ENCODE results near the gene ACAP1.
A peak's percentile ranks its signal among the peaks of the same experiment; 100 is the strongest.

ACAP1 gene

DNA sequence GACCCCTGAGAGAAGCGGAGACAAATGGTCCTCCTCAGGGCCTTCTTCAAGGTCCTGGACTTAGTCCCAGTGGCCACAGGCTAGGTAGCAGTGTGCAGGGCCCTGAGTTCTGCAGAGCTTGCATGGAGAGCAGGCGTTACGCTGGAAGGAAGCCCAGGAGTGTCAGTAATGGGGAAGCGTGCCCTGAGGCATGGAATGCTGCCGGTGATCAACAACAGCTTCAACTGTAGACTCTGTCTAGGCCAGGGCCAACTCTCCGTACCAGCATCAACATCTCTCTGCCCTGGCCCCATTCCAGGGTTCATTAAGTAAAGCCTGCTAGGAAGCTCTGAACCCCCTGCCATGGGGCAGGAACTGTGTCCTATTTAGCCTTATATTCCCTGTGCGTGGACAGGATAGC, 44.0 kb downstream of the ACAP1 start:
- TF ChIP-seq TEAD4 (IDR thresholded peaks at IDR 0.05) (no peak), NFIC (IDR thresholded peaks at IDR 0.05) (peak; percentile 25), CREB1 (IDR thresholded peaks at IDR 0.05; ENCODE audit: low read depth) (no peak)

DNA sequence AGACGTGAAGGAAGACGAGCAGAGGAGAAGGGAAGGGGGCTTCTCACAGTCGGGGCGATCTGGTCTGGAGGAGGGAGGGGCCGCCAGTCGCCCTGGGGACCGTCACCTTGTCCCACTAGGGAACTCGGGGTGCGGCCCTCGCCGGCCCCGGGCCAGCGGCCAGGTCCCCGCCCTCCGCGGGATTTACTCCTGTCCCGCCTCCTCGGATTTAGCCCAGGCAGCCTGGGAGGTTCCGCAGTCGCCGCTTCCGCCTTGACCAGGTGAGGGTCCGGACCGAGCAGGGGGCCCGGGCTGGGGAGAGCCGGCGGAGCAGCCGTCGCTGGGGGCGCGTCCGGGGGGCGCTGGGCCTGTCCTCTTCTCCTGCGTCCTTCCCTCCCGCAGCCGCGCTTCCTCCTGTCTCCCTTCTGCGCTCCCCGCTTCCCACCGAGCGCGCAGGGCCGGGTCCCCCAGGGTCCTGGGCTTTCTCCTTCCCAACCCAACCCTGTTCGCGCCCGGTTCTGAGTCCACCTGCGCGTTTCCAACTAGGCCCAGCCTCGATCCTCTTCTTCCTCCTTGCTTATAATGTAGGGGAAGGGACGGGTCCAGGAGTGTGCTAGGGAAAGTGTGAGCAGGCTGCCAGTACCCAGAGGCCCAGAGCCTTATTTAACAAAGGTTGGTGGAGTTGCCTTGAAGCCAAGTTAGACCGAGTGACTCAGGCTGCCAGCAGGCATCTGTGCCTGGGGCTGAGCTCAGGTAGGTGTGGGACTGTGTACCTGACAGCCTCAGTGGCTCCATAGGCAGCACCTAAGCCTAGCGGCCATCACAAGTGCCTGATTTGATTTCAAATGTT, 44.7 kb downstream of the ACAP1 start, which contains the start of gene TNK1:
TNK1 (plus strand) TSS at position 235 of the 829 bp plus-strand sequence. CDS start 1,838 bp downstream, outside the sequence.
- TF ChIP-seq FOXM1 (IDR thresholded peaks at IDR 0.05; ENCODE audit: borderline replicate concordance, low read depth) (no peak), EGR1 (IDR thresholded peaks at IDR 0.05) (no peak), TCF12 (IDR thresholded peaks at IDR 0.05; ENCODE audit: low read depth) (peak; percentile 47; the same call in 1 of the 2 replicates), CREB1 (IDR thresholded peaks at IDR 0.05; ENCODE audit: low read depth) (no peak), RAD21 (IDR thresholded peaks at IDR 0.05; ENCODE audit: low read depth) (no peak), TEAD4 (IDR thresholded peaks at IDR 0.05) (no peak), NFIC (IDR thresholded peaks at IDR 0.05) (peak; percentile 36; the same call in 1 of the 2 replicates), TAF1 (IDR thresholded peaks at IDR 0.05; ENCODE audit: low read depth) (peak; percentile 79), YY1 (IDR thresholded peaks at IDR 0.05; ENCODE audit: low read depth) (0 out of 2 replicates have a peak, but pooled peaks have one; percentile 12), CEBPB (IDR thresholded peaks at IDR 0.05) (no peak), EP300 (IDR thresholded peaks at IDR 0.05; ENCODE audit: borderline replicate concordance) (no peak), ZBTB7A (IDR thresholded peaks at IDR 0.05; ENCODE audit: low read depth) (peak; percentile 87)
- TF ChIP-seq, protein P1, sequence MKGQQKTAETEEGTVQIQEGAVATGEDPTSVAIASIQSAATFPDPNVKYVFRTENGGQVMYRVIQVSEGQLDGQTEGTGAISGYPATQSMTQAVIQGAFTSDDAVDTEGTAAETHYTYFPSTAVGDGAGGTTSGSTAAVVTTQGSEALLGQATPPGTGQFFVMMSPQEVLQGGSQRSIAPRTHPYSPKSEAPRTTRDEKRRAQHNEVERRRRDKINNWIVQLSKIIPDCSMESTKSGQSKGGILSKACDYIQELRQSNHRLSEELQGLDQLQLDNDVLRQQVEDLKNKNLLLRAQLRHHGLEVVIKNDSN (IDR thresholded peaks at IDR 0.05), result no peak
- TF ChIP-seq, protein P2, sequence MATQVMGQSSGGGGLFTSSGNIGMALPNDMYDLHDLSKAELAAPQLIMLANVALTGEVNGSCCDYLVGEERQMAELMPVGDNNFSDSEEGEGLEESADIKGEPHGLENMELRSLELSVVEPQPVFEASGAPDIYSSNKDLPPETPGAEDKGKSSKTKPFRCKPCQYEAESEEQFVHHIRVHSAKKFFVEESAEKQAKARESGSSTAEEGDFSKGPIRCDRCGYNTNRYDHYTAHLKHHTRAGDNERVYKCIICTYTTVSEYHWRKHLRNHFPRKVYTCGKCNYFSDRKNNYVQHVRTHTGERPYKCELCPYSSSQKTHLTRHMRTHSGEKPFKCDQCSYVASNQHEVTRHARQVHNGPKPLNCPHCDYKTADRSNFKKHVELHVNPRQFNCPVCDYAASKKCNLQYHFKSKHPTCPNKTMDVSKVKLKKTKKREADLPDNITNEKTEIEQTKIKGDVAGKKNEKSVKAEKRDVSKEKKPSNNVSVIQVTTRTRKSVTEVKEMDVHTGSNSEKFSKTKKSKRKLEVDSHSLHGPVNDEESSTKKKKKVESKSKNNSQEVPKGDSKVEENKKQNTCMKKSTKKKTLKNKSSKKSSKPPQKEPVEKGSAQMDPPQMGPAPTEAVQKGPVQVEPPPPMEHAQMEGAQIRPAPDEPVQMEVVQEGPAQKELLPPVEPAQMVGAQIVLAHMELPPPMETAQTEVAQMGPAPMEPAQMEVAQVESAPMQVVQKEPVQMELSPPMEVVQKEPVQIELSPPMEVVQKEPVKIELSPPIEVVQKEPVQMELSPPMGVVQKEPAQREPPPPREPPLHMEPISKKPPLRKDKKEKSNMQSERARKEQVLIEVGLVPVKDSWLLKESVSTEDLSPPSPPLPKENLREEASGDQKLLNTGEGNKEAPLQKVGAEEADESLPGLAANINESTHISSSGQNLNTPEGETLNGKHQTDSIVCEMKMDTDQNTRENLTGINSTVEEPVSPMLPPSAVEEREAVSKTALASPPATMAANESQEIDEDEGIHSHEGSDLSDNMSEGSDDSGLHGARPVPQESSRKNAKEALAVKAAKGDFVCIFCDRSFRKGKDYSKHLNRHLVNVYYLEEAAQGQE (IDR thresholded peaks at IDR 0.05; ENCODE audit: low read depth), result no peak
- TF ChIP-seq, protein P3, sequence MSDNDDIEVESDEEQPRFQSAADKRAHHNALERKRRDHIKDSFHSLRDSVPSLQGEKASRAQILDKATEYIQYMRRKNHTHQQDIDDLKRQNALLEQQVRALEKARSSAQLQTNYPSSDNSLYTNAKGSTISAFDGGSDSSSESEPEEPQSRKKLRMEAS (IDR thresholded peaks at IDR 0.05), result peak; percentile 58; the same call in 1 of the 2 replicates

DNA sequence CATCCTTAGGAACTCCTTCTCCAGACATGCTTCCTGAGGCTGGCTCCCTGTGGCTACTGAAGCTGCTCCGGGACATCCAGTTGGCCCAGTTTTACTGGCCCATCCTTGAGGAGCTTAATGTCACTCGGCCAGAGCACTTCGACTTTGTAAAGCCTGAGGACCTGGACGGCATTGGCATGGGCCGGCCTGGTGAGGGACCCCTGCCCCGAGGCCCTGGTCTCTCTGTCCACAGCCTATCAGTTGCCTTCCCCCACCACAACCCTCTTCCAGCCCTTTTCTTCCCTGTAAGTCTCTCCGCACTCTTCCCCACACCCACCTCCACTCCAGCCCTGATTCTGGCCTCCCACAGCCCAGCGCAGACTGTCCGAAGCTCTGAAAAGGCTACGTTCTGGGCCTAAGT, 46.6 kb downstream of the ACAP1 start:
- TF ChIP-seq, protein P1 (IDR thresholded peaks at IDR 0.05), result no peak
- no peak for TF ChIP-seq EGR1 (IDR thresholded peaks at IDR 0.05)
- no peak for TF ChIP-seq CREB1 (IDR thresholded peaks at IDR 0.05; ENCODE audit: low read depth)
- TF ChIP-seq TEAD4 (IDR thresholded peaks at IDR 0.05), result no peak
- TF ChIP-seq NFIC (IDR thresholded peaks at IDR 0.05), result no peak
- TF ChIP-seq TAF1 (IDR thresholded peaks at IDR 0.05; ENCODE audit: low read depth), result no peak
- TF ChIP-seq YY1 (IDR thresholded peaks at IDR 0.05; ENCODE audit: low read depth), result no peak
- TF ChIP-seq EP300 (IDR thresholded peaks at IDR 0.05; ENCODE audit: borderline replicate concordance), result no peak
- TF ChIP-seq FOXM1 (IDR thresholded peaks at IDR 0.05; ENCODE audit: borderline replicate concordance, low read depth), result no peak
- TF ChIP-seq, protein P2 (IDR thresholded peaks at IDR 0.05; ENCODE audit: low read depth), result no peak
- no peak for TF ChIP-seq ZBTB7A (IDR thresholded peaks at IDR 0.05; ENCODE audit: low read depth)
- TF ChIP-seq, protein P3 (IDR thresholded peaks at IDR 0.05), result no peak
- TF ChIP-seq CEBPB (IDR thresholded peaks at IDR 0.05), result no peak
- no peak for TF ChIP-seq RAD21 (IDR thresholded peaks at IDR 0.05; ENCODE audit: low read depth)
- no peak for TF ChIP-seq TCF12 (IDR thresholded peaks at IDR 0.05; ENCODE audit: low read depth)

DNA sequence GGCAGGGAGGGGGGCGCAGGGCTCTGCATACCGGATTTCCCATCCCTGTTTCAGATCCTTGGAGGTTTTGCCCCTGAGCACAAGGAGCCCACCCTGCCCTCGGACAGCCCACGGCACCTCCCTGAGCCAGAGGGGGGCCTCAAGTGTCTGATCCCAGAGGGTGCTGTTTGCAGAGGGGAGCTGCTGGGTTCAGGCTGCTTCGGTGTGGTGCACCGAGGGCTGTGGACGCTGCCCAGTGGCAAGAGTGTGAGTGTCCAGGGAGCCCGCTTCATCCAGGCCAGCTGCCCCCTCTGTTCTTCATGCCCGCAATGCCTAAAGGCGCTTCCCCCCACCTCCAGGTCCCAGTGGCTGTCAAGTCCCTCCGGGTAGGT, 47.0 kb downstream of the ACAP1 start:
- TF ChIP-seq CREB1 (IDR thresholded peaks at IDR 0.05; ENCODE audit: low read depth), result no peak
- TF ChIP-seq EGR1 (IDR thresholded peaks at IDR 0.05), result no peak
- TF ChIP-seq CEBPB (IDR thresholded peaks at IDR 0.05), result no peak
- TF ChIP-seq, protein P1 (IDR thresholded peaks at IDR 0.05), result no peak
- TF ChIP-seq NFIC (IDR thresholded peaks at IDR 0.05), result no peak
- TF ChIP-seq, protein P3 (IDR thresholded peaks at IDR 0.05), result no peak
- TF ChIP-seq TAF1 (IDR thresholded peaks at IDR 0.05; ENCODE audit: low read depth), result no peak
- no peak for TF ChIP-seq TCF12 (IDR thresholded peaks at IDR 0.05; ENCODE audit: low read depth)
- TF ChIP-seq RAD21 (IDR thresholded peaks at IDR 0.05; ENCODE audit: low read depth), result no peak
- TF ChIP-seq, protein P2 (IDR thresholded peaks at IDR 0.05; ENCODE audit: low read depth), result no peak
- TF ChIP-seq ZBTB7A (IDR thresholded peaks at IDR 0.05; ENCODE audit: low read depth), result no peak
- no peak for TF ChIP-seq EP300 (IDR thresholded peaks at IDR 0.05; ENCODE audit: borderline replicate concordance)
- TF ChIP-seq TEAD4 (IDR thresholded peaks at IDR 0.05), result no peak
- no peak for TF ChIP-seq YY1 (IDR thresholded peaks at IDR 0.05; ENCODE audit: low read depth)
